Endothelial cell of hepatic sinusoid (primary cell): ENCODE results near the gene DOK3.

Experiments
- in situ Hi-C: cut with HindIII; loops from 2 replicates; pipeline ENCODE4 v1.10.0; 2017; ENCODE audit warnings: low sequenced_read_pairs

Gene DOK3

GRCh38 chr5:177514541-177514940, 4.9 kb upstream of the DOK3 start:
- in situ Hi-C loops: loop anchor here (5.0 kb wide), 1 partner anchor 47 kb away; no protein-coding TSS in a partner anchor

- in situ Hi-C loops: loop anchor here (5.0 kb wide), 1 partner anchor 46 kb away; no protein-coding TSS in a partner anchor
Measured at GRCh38 chr5:177513500-177513899, 3.9 kb upstream of the DOK3 start.

- in situ Hi-C loops: loop anchor here (5.0 kb wide), 1 partner anchor 46 kb away; no protein-coding TSS in a partner anchor
Measured at GRCh38 chr5:177512736-177513380, 3.2 kb upstream of the DOK3 start.

GRCh38 chr5:177511796-177512675, 2.4 kb upstream of the DOK3 start:
- in situ Hi-C loops: loop anchor here (5.0 kb wide), 1 partner anchor 45 kb away; no protein-coding TSS in a partner anchor

- in situ Hi-C loops: loop anchor here (5.0 kb wide), 1 partner anchor 44 kb away; no protein-coding TSS in a partner anchor
Measured at GRCh38 chr5:177511181-177511580, 1.6 kb upstream of the DOK3 start.

GRCh38 chr5:177510567-177511053, 984 bp upstream of the DOK3 start:
- in situ Hi-C loops: loop anchor here (5.0 kb wide), 1 partner anchor 43 kb away; no protein-coding TSS in a partner anchor

- in situ Hi-C loops: loop anchor here (5.0 kb wide), 1 partner anchor 43 kb away; no protein-coding TSS in a partner anchor
Measured at GRCh38 chr5:177509991-177510566, 453 bp upstream of the DOK3 start.

GRCh38 chr5:177508837-177509236, 789 bp downstream of the DOK3 start:
- in situ Hi-C loops: no loop called here

- in situ Hi-C loops: no loop called here
Measured at GRCh38 chr5:177508221-177508611, 1.4 kb downstream of the DOK3 start.

GRCh38 chr5:177507596-177508220, 1.9 kb downstream of the DOK3 start:
- in situ Hi-C loops: no loop called here

GRCh38 chr5:177507165-177507564, 2.5 kb downstream of the DOK3 start:
- in situ Hi-C loops: no loop called here

- in situ Hi-C loops: no loop called here
Measured at GRCh38 chr5:177505075-177505474, 4.6 kb downstream of the DOK3 start.

- in situ Hi-C loops: no loop called here
Measured at GRCh38 chr5:177504086-177505056, 5.3 kb downstream of the DOK3 start.

GRCh38 chr5:177503351-177504085, 6.1 kb downstream of the DOK3 start:
- in situ Hi-C loops: no loop called here

- in situ Hi-C loops: no loop called here
Measured at GRCh38 chr5:177502886-177503285, 6.7 kb downstream of the DOK3 start.

GRCh38 chr5:177501874-177502678, 7.5 kb downstream of the DOK3 start:
- in situ Hi-C loops: no loop called here

GRCh38 chr5:177500685-177501522, 8.7 kb downstream of the DOK3 start:
- in situ Hi-C loops: no loop called here
